Colonic mucosa (tissue), 4 donors: ENCODE measurements around the gene RTN4R. TPM values are rescaled to one million over a fixed set of nuclear protein-coding genes. Genes with fewer than 3 reads are reported as not detected.
"Not testable (repeated sequence)": the region's sequence is repeated elsewhere in the genome, so short reads cannot be mapped to it uniquely, and the experiment has no call there.

Source experiments
- DNase-seq: peaks from one replicate; pipeline ENCODE4 v3.0.0-alpha.2; 2020
- H3K27ac ChIP-seq: fragments of 200-600 bp; one replicate; pipeline ENCODE4 v1.8.0; 2021
- H3K27me3 ChIP-seq: fragments of 200-600 bp; one replicate; pipeline ENCODE4 v1.8.0; 2021
- H3K36me3 ChIP-seq: fragments of 200-600 bp; one replicate; pipeline ENCODE4 v1.8.0; 2021
- H3K4me1 ChIP-seq: fragments of 200-600 bp; one replicate; pipeline ENCODE4 v1.8.0; 2021; ENCODE audit warnings: mild to moderate bottlenecking
- H3K4me3 ChIP-seq: fragments of 200-600 bp; one replicate; pipeline ENCODE4 v1.8.0; 2021
- H3K9ac ChIP-seq, 2 donors: one replicate each; pipeline ENCODE4 v1.7.0; 2013; ENCODE audit warnings: control low read depth in 2 of 2, low read depth in 2 of 2, low read length in 2 of 2
- H3K9me3 ChIP-seq: fragments of 200-600 bp; one replicate; pipeline ENCODE4 v1.8.0; 2021
- CTCF ChIP-seq: fragments of 200-600 bp; IDR thresholded peaks from one replicate; pipeline ENCODE4 v1.8.0; 2022; ENCODE audit warnings: antibody characterized with exemption, mild to moderate bottlenecking
- intact Hi-C: fragments of 100-400 bp; cut with DNase I; formaldehyde crosslinking; loops from one replicate; pipeline ENCODE4 v1.14.1; 2022
- total RNA-seq, 2 donors: library from RNA; stranded (reverse); fragmentation: NEBNext Ultra II Directional in 1 of 2; extraction: Animal tissue kit (Norgen Biotek cat#: 25700) in 1 of 2; gene quantifications; one replicate each; pipeline ENCODE4 v1.2.1, GENCODE V29; 2021
- donor health status: healthy.
- donor health status: DM: no; HTN: no; CAD: no.
- donor health status: DM: no; HTN: no; CAD: no.

Gene RTN4R
- total RNA-seq, 2 donors from 2014 or later: 6.1 to 8.5 TPM

DNA sequence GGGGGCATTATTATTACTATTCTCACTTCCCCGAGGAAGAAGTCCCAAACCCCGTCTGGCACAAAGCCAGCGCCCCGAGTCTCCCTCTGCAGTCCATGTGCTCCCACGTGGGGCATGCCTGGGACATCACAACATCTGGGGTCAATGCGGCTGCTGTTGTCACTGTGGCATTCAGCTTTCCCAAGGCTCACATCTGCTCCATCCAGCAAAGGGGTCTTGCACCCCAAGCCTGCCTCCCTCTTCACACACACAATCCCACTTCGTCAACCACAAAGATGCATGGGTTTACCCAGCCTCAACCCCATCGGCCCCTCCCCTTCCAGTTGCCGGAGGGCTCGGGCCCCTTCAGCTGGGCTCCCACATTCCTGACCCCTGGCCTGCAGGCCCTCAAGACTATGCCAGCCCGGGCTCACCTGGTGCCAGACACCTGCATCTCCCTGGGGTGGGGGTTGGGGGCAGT lies 23.5 kb upstream of the RTN4R start:
- no peaks in the 10 kb centered on the region for H3K36me3 ChIP-seq
- intact Hi-C loops: no loop called here
- DNase-seq: no peak

GRCh38 chr22:20291249-20291586 lies 23.1 kb upstream of the RTN4R start:
- no peak for DNase-seq
- intact Hi-C loops: no loop called here

More for the DNA sequence above, 23.5 kb upstream of the RTN4R start:
- Histone ChIP-seq H3K9ac (no peak overlapping the region), H3K27ac (no peak overlapping the region), H3K4me1 (no peaks in the 10 kb centered on the region), H3K4me3 (no peak overlapping the region), H3K27me3 (no peaks in the 10 kb centered on the region), H3K9me3 (no peaks in the 10 kb centered on the region)
- no peak for TF ChIP-seq CTCF

GRCh38 chr22:20290578-20291248 lies 22.6 kb upstream of the RTN4R start:
- Histone ChIP-seq H3K4me1 (no peaks in the 10 kb centered on the region), H3K4me3 (no peak overlapping the region), H3K27me3 (no peaks in the 10 kb centered on the region), H3K9me3 (no peaks in the 10 kb centered on the region), H3K27ac (no peak overlapping the region), H3K36me3 (no peaks in the 10 kb centered on the region), H3K9ac (no peak overlapping the region)
- no peak for TF ChIP-seq CTCF
- intact Hi-C loops: no loop called here
- no peak for DNase-seq

More at GRCh38 chr22:20291249-20291586, 23.1 kb upstream of the RTN4R start:
- Histone ChIP-seq H3K27ac (no peak overlapping the region), H3K4me3 (no peak overlapping the region), H3K4me1 (no peaks in the 10 kb centered on the region), H3K27me3 (no peaks in the 10 kb centered on the region), H3K9me3 (no peaks in the 10 kb centered on the region), H3K9ac (no peak overlapping the region), H3K36me3 (no peaks in the 10 kb centered on the region)
- TF ChIP-seq CTCF: no peak

DNA sequence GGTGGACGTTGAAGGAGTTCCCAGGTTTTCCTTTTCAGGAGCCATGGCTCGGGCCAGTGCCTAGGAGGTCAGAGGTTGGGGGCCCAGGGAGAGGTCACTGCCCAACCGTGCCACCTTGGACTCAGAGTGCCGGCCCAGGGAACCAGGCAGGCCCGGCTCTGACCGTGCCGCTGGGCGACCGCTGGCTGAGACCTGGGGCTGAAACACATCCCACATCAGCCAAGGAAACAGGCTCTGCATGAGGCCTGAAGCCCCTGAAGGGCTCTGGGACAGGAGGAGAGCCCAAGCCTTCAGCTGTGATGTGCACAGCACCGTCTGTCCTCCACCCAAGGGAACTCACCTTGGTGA lies 21.9 kb upstream of the RTN4R start:
- TF ChIP-seq CTCF: no peak
- H3K9me3 ChIP-seq: no peaks in the 10 kb centered on the region
- H3K36me3 ChIP-seq: no peaks in the 10 kb centered on the region
- no peak overlapping the region for H3K27ac ChIP-seq
- H3K4me1 ChIP-seq: no peaks in the 10 kb centered on the region
- no peak overlapping the region for H3K9ac ChIP-seq
- no peaks in the 10 kb centered on the region for H3K27me3 ChIP-seq
- intact Hi-C loops: no loop called here
- no peak for DNase-seq
- no peak overlapping the region for H3K4me3 ChIP-seq

GRCh38 chr22:20289182-20290044 lies 21.3 kb upstream of the RTN4R start:
- H3K27me3 ChIP-seq, H3K4me1 ChIP-seq, H3K36me3 ChIP-seq, DNase-seq, intact Hi-C loops, H3K4me3 ChIP-seq, H3K27ac ChIP-seq, H3K9ac ChIP-seq, H3K9me3 ChIP-seq: not testable (repeated sequence)

DNA sequence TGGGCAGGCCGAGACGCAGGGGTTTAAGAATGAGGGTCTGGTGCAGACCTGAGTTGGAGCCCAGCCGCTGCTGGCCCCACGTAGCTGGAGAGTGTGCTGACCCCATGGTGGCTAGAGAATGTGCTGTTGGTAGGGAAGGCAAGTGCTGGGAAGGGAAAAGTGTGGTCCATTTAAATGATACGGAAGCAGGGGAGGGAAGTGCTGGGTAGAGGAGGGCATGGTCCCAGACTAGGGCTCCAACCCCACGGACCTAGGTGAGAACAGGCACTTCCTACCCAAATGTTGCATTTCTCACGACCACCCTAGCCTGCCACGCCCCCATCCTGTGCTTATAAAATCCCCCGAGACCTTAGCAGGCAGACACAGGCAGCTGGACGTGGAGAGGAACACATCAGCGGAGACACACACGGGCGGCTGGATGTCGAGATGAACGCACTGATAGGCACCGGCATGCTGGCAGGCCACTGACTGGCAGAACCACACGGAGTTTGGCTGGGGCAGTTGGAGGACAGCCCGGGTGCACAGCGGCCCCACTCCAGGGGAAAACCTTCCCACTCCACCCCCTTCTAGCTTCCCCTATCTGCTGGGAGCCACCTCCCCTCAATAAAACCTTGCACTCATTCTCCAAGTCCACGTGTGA lies 18.8 kb upstream of the RTN4R start:
- H3K9ac ChIP-seq, H3K27ac ChIP-seq, DNase-seq, H3K4me1 ChIP-seq, H3K27me3 ChIP-seq, H3K36me3 ChIP-seq, intact Hi-C loops, H3K4me3 ChIP-seq, H3K9me3 ChIP-seq: not testable (repeated sequence)

- intact Hi-C loops: not testable (repeated sequence)
Measured at GRCh38 chr22:20286312-20286660, 18.2 kb upstream of the RTN4R start.

More at GRCh38 chr22:20286312-20286660, 18.2 kb upstream of the RTN4R start:
- DNase-seq, H3K27me3 ChIP-seq, H3K4me1 ChIP-seq, H3K9ac ChIP-seq, H3K4me3 ChIP-seq, H3K9me3 ChIP-seq, H3K36me3 ChIP-seq, H3K27ac ChIP-seq: not testable (repeated sequence)
